Testis (tissue), 3 donors: ENCODE measurements around the gene BNIP2. TPM values are rescaled to one million over a fixed set of nuclear protein-coding genes. Genes with fewer than 3 reads are reported as not detected.

Experiments used
- DNase-seq: peaks from one replicate; pipeline ENCODE4 v3.0.0-alpha.2; 2019
- H3K27ac ChIP-seq, 2 donors: fragments of 200-600 bp; sonication (generic); one replicate each; pipeline ENCODE4 v1.5.1; 2019
- H3K27me3 ChIP-seq: fragments of 200-600 bp; sonication (generic); one replicate; pipeline ENCODE4 v1.5.1; 2019
- H3K36me3 ChIP-seq: fragments of 200-600 bp; sonication (generic); one replicate; pipeline ENCODE4 v1.5.1; 2017; ENCODE audit warnings: low read depth; ENCODE audit errors: missing control alignments
- H3K4me1 ChIP-seq: fragments of 200-600 bp; sonication (generic); one replicate; pipeline ENCODE4 v1.5.1; 2019
- H3K4me3 ChIP-seq, 2 donors: fragments of 200-600 bp; sonication (generic); one replicate each; pipeline ENCODE4 v1.5.1; 2017 to 2019
- H3K9me3 ChIP-seq: fragments of 200-600 bp; sonication (generic); one replicate; pipeline ENCODE4 v1.5.1; 2017
- CTCF ChIP-seq, 3 experiments: fragments of 450-650 bp in 2 of 3; fragments of 200-600 bp in 1 of 3; sonication (generic) in 1 of 3; IDR thresholded peaks; one replicate each; pipeline ENCODE4 v1.5.1; 2016 to 2019; ENCODE audit warnings: antibody characterized with exemption in 3 of 3, mild to moderate bottlenecking in 2 of 3, moderate library complexity in 1 of 3
- POLR2A ChIP-seq: fragments of 450-650 bp; IDR thresholded peaks from one replicate; pipeline ENCODE4 v1.6.1; 2017; ENCODE audit warnings: antibody characterized with exemption, mild to moderate bottlenecking, moderate library complexity
- WGBS, 2 donors: methylation state at CpG; one replicate each; pipeline ENCODE4 v1.1.5; 2018; 5-methylcytosine and 5-hydroxymethylcytosine counted together
- intact Hi-C: fragments of 100-400 bp; cut with DNase I; formaldehyde crosslinking; loops from one replicate; pipeline ENCODE4 v1.15.1; 2023; ENCODE audit warnings: low total_unique reads
- polyA plus RNA-seq: library from polyadenylated mRNA; stranded (reverse); fragments of 350-450 nt; fragmentation: Illumina TruSeq; extraction: RNeasy Lipid Tissue Mini Kit (QIAGEN cat#74804); gene quantifications from one replicate; pipeline ENCODE4 v1.2.3, GENCODE V29; 2014; ENCODE audit warnings: low read depth, low replicate concordance; ENCODE audit not compliant: insufficient read depth
- total RNA-seq, 2 donors: library from RNA; depleted of rRNA; stranded (reverse); fragments of >200 nt; gene quantifications; one replicate each; pipeline ENCODE4 v1.2.3, GENCODE V29; 2016

Gene BNIP2
- total and polyA plus RNA-seq, 3 donors from 2014 or later = 47.9 to 145 (median 133) TPM

GRCh38 chr15:59674361-59674877, 14.7 kb downstream of the BNIP2 start:
- no peak for DNase-seq
- H3K36me3 ChIP-seq = no peaks in the 10 kb centered on the region
- TF ChIP-seq CTCF (IDR thresholded peaks at IDR 0.05) = no peak
- TF ChIP-seq POLR2A = no peak
- no peaks in the 10 kb centered on the region for H3K27me3 ChIP-seq
- intact Hi-C loops = no loop called here
- no peak overlapping the region for H3K4me3 ChIP-seq
- H3K9me3 ChIP-seq = no peaks in the 10 kb centered on the region
- 91 to 93% methylated on average over 3 of the region's 3 CpGs for WGBS, 2 donors
- no peaks in the 10 kb centered on the region for H3K4me1 ChIP-seq
- H3K27ac ChIP-seq = no peak overlapping the region

- 82 to 91% methylated on average over 8 of the region's 8 CpGs for WGBS, 2 donors
- no peaks in the 10 kb centered on the region for H3K36me3 ChIP-seq
- TF ChIP-seq POLR2A (no peak), CTCF (IDR thresholded peaks at IDR 0.05) (no peak)
These were observed 20.6 kb downstream of the BNIP2 start for GRCh38 chr15:59668556-59668955.

GRCh38 chr15:59662260-59662659, 26.9 kb downstream of the BNIP2 start:
- no peak for DNase-seq
- no peaks in the 10 kb centered on the region for H3K4me1 ChIP-seq
- no peak overlapping the region for H3K4me3 ChIP-seq
- WGBS, 2 donors = 48 to 63% methylated on average over 1 of the region's 1 CpG
- no peaks in the 10 kb centered on the region for H3K9me3 ChIP-seq
- intact Hi-C loops = no loop called here
- no peaks in the 10 kb centered on the region for H3K27me3 ChIP-seq
- H3K36me3 ChIP-seq = no peaks in the 10 kb centered on the region
- H3K27ac ChIP-seq = peak overlapping the region in 1 of 2 donors; percentile 32
- TF ChIP-seq CTCF (IDR thresholded peaks at IDR 0.05) (no peak), POLR2A (no peak)

More at GRCh38 chr15:59668556-59668955, 20.6 kb downstream of the BNIP2 start:
- no peaks in the 10 kb centered on the region for H3K9me3 ChIP-seq
- H3K4me1 ChIP-seq = no peaks in the 10 kb centered on the region
- no peak overlapping the region for H3K27ac ChIP-seq
- intact Hi-C loops = no loop called here
- no peaks in the 10 kb centered on the region for H3K27me3 ChIP-seq
- no peak overlapping the region for H3K4me3 ChIP-seq
- DNase-seq = no peak

GRCh38 chr15:59659366-59659765, 29.8 kb downstream of the BNIP2 start:
- H3K4me3 ChIP-seq = no peak overlapping the region
- H3K4me1 ChIP-seq = peaks cover 13% of the 10 kb centered on the region
- no peaks in the 10 kb centered on the region for H3K36me3 ChIP-seq
- H3K9me3 ChIP-seq = no peaks in the 10 kb centered on the region
- no peak for TF ChIP-seq CTCF (IDR thresholded peaks at IDR 0.05)
- TF ChIP-seq POLR2A = no peak
- no peaks in the 10 kb centered on the region for H3K27me3 ChIP-seq
- WGBS, 2 donors = 70 to 72% methylated on average over 1 of the region's 1 CpG
- no peak for DNase-seq
- H3K27ac ChIP-seq = no peak overlapping the region
- intact Hi-C loops = no loop called here

- Histone ChIP-seq H3K4me1 (peaks cover 13% of the 10 kb centered on the region), H3K27me3 (no peaks in the 10 kb centered on the region), H3K27ac (peak overlapping the region; percentile 69 to 88), H3K4me3 (peak overlapping the region; percentile 94 to 96), H3K36me3 (no peaks in the 10 kb centered on the region), H3K9me3 (no peaks in the 10 kb centered on the region)
- 27 to 29% methylated on average over 23 of the region's 23 CpGs for WGBS, 2 donors
- intact Hi-C loops = no loop called here
- no peak for DNase-seq
- no peak for TF ChIP-seq POLR2A
- TF ChIP-seq CTCF (IDR thresholded peaks at IDR 0.05) = no peak
These were observed 31.4 kb downstream of the BNIP2 start for GRCh38 chr15:59657635-59658125.
